Subcutaneous abdominal adipose tissue (tissue), 5 donors: Measurements from ENCODE around the gene FHL2.
A peak's percentile ranks its signal among the peaks of the same experiment; 100 is the strongest.

ENCODE experiments used
- H3K27ac ChIP-seq: one replicate; pipeline ENCODE4 v1.7.0; 2013; ENCODE audit warnings: low read depth, mild to moderate bottlenecking, inconsistent platforms, low read length, moderate library complexity
- H3K27me3 ChIP-seq, 5 donors: one replicate each; pipeline ENCODE4 v1.7.0; 2013; ENCODE audit warnings: low read length in 5 of 5, inconsistent platforms in 1 of 5; ENCODE audit not compliant: control insufficient read depth in 5 of 5, insufficient read depth in 4 of 5
- H3K36me3 ChIP-seq, 5 donors: one replicate each; pipeline ENCODE4 v1.7.0; 2013; ENCODE audit warnings: low read length in 5 of 5; ENCODE audit not compliant: control insufficient read depth in 5 of 5, insufficient read depth in 5 of 5
- H3K4me1 ChIP-seq, 5 donors: one replicate each; pipeline ENCODE4 v1.7.0; 2013; ENCODE audit warnings: low read length in 5 of 5, mild to moderate bottlenecking in 3 of 5, moderate library complexity in 1 of 5; ENCODE audit not compliant: control insufficient read depth in 5 of 5, insufficient read depth in 5 of 5
- H3K4me3 ChIP-seq, 5 donors: one replicate each; pipeline ENCODE4 v1.7.0; 2013; ENCODE audit warnings: low read length in 5 of 5, low read depth in 1 of 5
- H3K9ac ChIP-seq, 5 donors: one replicate each; pipeline ENCODE4 v1.7.0; 2013; ENCODE audit warnings: low read length in 5 of 5, mild to moderate bottlenecking in 4 of 5, moderate library complexity in 3 of 5
- H3K9me3 ChIP-seq, 5 donors: one replicate each; pipeline ENCODE4 v1.7.0; 2013; ENCODE audit warnings: low read length in 5 of 5; ENCODE audit not compliant: control insufficient read depth in 5 of 5
- donor health status: healthy.
- donor health status: healthy.
- donor health status: healthy.
- donor health status: healthy.
- donor health status: healthy.

FHL2 gene

DNA sequence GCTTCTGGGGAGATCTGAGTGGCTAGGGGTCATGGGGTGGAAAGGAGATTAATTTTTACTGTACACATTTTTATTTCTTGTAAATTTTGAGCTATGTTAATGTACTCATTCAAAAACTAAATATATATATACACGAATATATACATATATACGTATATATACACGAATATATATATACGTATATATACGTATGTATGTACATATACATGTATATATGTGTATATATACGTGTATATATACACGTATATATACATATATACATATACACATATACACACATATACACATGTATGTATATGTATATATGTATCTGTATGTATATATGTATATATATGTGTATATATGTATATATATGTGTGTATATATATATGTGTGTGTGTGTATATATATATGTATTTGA, 3.0 kb upstream of the FHL2 start:
- H3K9ac ChIP-seq: no peak overlapping the region
- peaks cover 6 to 18% (median 13%) of the 10 kb centered on the region in 5 donors for H3K27me3 ChIP-seq
- H3K9me3 ChIP-seq: no peaks in the 10 kb centered on the region
- no peaks in the 10 kb centered on the region for H3K36me3 ChIP-seq
- H3K4me3 ChIP-seq: no peak overlapping the region
- H3K27ac ChIP-seq: no peak overlapping the region
- peaks cover 0 to 24% (median 14%) of the 10 kb centered on the region in 5 donors for H3K4me1 ChIP-seq

DNA sequence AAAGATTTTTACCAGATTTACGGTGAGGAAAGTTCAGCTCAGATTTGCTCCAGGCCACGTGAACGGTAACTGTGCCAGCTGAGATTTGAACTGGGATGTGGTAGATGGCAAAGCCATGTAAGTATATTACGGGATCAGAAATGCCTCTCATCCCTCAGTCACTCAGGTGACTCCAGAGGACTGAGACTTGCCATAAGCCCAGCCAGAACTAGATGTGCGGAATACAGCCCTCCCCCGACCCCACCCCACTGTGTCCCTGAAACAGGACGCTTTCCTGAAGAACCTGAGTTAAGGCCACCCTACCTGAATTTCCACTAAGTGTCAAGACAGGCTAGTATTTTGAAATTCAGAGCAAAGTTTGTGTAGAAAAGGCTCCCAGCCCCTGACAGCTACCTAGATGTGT, 1.3 kb upstream of the FHL2 start:
- Histone ChIP-seq H3K36me3 (no peaks in the 10 kb centered on the region), H3K4me1 (peaks cover 0 to 24% (median 14%) of the 10 kb centered on the region in 5 donors), H3K27ac (no peak overlapping the region)

GRCh38 chr2:105399207-105399861, 483 bp upstream of the FHL2 start:
- Histone ChIP-seq H3K4me3 (peak overlapping the region in 4 of 5 donors; percentile 72 to 76 (median 72)), H3K36me3 (no peaks in the 10 kb centered on the region), H3K27me3 (peaks cover 13 to 23% (median 14%) of the 10 kb centered on the region in 5 donors), H3K27ac (no peak overlapping the region), H3K9me3 (no peaks in the 10 kb centered on the region), H3K9ac (no peak overlapping the region), H3K4me1 (peaks cover 0 to 24% (median 14%) of the 10 kb centered on the region in 5 donors)

More for the DNA sequence above, 1.3 kb upstream of the FHL2 start:
- Histone ChIP-seq H3K27me3 (peaks cover 13 to 20% (median 15%) of the 10 kb centered on the region in 5 donors), H3K4me3 (no peak overlapping the region), H3K9ac (no peak overlapping the region), H3K9me3 (no peaks in the 10 kb centered on the region)

DNA sequence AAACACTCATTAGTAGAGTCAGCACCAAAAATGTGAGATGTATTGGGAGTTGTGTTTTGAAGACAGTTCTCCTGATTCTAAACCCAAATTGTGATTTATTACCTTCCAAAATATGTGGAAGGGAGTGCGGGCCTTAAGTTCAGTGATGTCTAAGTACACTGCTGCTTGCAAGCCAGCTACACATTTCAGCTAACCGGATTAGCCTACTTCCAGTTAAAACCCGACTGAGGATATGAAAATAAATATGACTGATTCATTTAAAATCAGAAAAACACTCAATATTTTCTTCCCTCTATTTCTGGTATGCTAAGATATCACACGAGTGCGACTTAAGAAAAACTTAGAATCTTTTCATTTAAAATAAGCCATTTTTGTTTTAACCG, 907 bp downstream of the FHL2 start:
- Histone ChIP-seq H3K9ac (peak overlapping the region in 2 of 5 donors; percentile 69 to 73), H3K36me3 (no peaks in the 10 kb centered on the region), H3K4me1 (peaks cover 0 to 27% (median 18%) of the 10 kb centered on the region in 5 donors), H3K27me3 (peaks cover 13 to 23% (median 13%) of the 10 kb centered on the region in 5 donors), H3K4me3 (peak overlapping the region in 3 of 5 donors; percentile 72 to 76 (median 73)), H3K27ac (no peak overlapping the region), H3K9me3 (no peaks in the 10 kb centered on the region)

DNA sequence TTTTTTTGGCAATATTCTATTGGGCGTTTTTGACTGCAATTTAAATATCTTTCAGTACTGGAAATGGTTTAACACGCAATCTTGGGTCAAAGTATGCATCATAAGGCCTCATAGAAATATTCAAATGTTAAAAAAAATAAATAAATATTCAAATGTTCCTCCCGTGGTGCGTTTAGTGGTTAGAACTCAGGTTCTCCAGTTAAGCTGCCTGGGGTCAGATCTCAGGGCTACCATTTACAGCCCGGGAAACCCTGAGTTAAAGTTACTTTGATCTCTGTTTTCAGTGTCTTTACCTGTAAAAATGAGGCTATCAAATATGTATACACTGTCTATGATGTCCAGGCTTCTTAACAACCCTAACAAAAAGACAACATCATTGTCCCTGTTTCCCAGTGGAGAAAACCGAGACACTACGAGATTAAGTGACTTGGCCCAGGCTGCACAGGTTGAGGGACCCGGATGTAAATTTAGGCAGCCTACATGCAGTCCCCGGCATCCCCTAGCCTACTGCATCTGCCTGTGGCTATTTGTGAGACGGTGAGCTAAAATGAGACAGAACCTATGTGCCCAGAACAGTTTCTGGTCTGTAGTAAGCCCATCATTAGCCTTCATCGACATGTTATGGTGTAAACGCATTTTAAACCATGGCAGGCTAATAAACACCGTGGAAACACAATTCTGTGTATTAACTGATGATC, 1.7 kb downstream of the FHL2 start:
- Histone ChIP-seq H3K36me3 (no peaks in the 10 kb centered on the region), H3K9me3 (no peaks in the 10 kb centered on the region), H3K4me1 (peaks cover 0 to 26% (median 18%) of the 10 kb centered on the region in 5 donors), H3K27ac (no peak overlapping the region), H3K4me3 (peak overlapping the region in 3 of 5 donors; percentile 34 to 73 (median 36)), H3K9ac (no peak overlapping the region), H3K27me3 (peaks cover 13 to 23% (median 13%) of the 10 kb centered on the region in 5 donors)

- Histone ChIP-seq H3K9me3 (no peaks in the 10 kb centered on the region), H3K4me1 (peaks cover 0 to 26% (median 18%) of the 10 kb centered on the region in 5 donors), H3K4me3 (no peak overlapping the region), H3K27ac (no peak overlapping the region), H3K9ac (no peak overlapping the region), H3K27me3 (peaks cover 13 to 23% (median 13%) of the 10 kb centered on the region in 5 donors), H3K36me3 (no peaks in the 10 kb centered on the region)
These were observed 2.4 kb downstream of the FHL2 start for GRCh38 chr2:105396254-105397024.

DNA sequence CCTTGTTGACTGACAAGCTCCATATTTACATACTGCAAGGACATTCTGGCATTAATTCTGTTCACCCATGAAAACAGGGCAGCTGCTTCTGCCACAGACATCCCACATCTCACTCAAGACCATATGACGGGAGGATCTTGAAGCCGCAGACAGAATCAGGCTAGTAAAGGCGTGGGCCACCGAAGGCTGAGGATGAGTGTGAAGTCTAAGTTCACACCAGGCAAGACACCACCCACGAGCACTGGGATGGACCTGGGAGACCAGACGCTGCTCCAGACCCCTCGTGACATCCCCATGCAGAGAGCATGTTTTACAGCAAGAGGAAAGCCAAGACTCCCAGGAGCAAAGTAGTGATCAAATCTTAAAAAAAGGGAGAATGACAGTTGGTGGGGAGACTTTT, 3.2 kb downstream of the FHL2 start:
- peaks cover 0 to 26% (median 18%) of the 10 kb centered on the region in 5 donors for H3K4me1 ChIP-seq
- no peaks in the 10 kb centered on the region for H3K36me3 ChIP-seq
- no peak overlapping the region for H3K4me3 ChIP-seq
- H3K27me3 ChIP-seq: peaks cover 13 to 23% (median 13%) of the 10 kb centered on the region in 5 donors
- no peaks in the 10 kb centered on the region for H3K9me3 ChIP-seq
- no peak overlapping the region for H3K9ac ChIP-seq
- no peak overlapping the region for H3K27ac ChIP-seq

DNA sequence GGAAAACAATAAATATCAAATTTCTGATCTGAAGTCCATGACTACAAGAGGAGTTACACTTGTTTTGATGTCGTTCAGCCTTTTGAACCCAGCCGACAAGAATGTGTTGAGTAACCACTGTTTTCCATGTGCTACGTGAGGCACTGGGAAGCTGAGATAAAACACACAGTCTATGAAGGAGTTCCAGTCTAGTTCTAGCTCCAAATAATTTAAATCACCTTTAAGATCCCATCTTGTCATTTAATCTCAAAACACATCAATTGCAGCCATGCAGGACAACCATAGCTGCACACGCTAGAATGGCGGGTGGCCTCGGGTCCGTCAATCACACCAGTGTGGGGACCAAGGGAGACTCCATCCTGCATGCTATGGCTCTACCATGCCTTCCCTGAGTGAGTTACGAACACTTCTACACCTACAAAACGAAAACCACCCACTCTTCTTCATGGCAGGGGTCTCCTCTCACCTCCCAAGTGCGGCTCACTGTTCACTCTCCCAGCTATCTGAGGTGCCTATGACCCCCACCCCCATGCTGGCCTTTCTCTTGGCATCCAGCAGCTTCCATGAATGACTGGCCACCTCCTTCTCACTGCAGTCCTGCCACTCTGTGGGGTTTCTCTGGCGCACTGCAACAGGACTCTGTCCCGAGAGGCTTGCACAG, 3.8 kb downstream of the FHL2 start:
- peaks cover 0 to 26% (median 18%) of the 10 kb centered on the region in 5 donors for H3K4me1 ChIP-seq
- H3K27ac ChIP-seq: no peak overlapping the region
- H3K27me3 ChIP-seq: peaks cover 13 to 23% (median 13%) of the 10 kb centered on the region in 5 donors
- no peak overlapping the region for H3K4me3 ChIP-seq
- H3K9ac ChIP-seq: no peak overlapping the region
- H3K36me3 ChIP-seq: no peaks in the 10 kb centered on the region
- H3K9me3 ChIP-seq: no peaks in the 10 kb centered on the region

DNA sequence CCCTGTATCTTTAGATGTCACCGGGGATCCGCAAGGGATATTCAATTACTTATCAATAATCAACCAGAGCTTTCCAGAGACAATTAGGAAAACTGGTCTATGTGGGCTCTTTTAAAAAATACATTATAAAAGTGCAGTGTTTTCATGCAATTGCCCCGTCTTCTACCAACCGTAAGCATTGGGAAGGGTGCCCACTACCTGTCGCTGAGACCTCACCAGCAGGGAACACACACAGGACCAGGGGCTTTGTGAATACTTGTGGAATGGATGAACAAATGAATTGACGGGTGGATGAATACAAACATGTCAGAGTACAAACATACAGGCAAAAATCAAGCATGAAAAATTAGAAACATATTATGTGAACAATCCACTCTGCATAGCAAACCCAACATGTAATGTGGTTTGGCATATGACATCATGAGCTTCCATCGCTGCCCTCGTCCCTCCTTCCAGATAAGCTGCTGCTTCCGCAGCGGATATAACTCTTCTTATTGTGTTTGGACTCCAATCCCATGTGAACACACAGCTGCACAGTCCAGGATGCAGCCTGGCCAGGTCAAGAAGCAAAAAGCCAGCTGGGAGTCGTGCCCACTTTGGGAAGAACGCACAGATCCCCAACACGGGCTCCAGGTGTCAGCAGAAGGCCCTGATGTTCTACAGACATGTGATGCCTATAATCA, 5.3 kb downstream of the FHL2 start:
- no peak overlapping the region for H3K27ac ChIP-seq
- H3K36me3 ChIP-seq: no peaks in the 10 kb centered on the region
- H3K4me1 ChIP-seq: peaks cover 3 to 34% (median 18%) of the 10 kb centered on the region in 5 donors
- no peak overlapping the region for H3K4me3 ChIP-seq
- no peak overlapping the region for H3K9ac ChIP-seq
- H3K9me3 ChIP-seq: no peaks in the 10 kb centered on the region
- H3K27me3 ChIP-seq: peaks cover 2 to 18% (median 5%) of the 10 kb centered on the region in 5 donors
